ENCODE results near the gene TMEM223.
"Not testable (repeated sequence)": the region's sequence is repeated elsewhere in the genome, so short reads cannot be mapped to it uniquely, and the experiment has no call there.

TMEM223 gene

DNA sequence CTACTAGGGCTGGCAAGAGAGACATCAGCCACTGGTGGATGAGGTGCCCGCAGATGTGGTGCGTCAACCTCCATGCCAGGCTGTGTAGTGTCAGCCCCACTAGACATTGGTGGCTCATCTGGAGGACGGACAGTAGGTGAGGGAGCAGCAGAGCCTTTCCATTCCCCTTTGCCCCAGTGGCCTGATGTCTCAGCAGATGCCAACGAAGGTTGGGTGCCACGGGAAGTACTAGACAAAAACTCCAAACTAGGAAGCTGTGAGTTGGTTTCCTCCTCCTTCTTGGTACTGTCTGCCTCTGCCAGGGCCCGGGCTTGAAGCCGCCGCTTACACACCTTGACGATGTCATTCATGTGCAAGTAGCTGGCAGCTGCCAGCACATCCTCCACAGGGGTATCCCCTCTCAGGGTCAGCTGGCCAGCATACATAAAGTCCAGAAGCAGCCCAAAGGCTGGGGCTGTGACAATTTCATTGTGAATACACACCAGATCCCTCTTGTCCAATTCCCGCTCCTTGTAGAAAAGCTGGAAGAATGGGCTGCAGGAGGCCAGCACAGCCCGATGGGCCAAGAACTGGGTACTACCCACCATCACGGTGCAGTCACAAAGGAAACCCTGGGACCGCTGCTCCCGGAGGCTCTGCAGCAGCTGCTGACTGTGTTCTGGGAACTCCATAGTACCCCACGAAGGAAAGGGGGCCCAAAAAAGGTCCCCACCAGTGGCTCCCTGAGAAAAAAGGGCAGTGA, 38.6 kb downstream of the TMEM223 start:
- DNase-seq (ENCODE audit: low spot score): peak; percentile 38

DNA sequence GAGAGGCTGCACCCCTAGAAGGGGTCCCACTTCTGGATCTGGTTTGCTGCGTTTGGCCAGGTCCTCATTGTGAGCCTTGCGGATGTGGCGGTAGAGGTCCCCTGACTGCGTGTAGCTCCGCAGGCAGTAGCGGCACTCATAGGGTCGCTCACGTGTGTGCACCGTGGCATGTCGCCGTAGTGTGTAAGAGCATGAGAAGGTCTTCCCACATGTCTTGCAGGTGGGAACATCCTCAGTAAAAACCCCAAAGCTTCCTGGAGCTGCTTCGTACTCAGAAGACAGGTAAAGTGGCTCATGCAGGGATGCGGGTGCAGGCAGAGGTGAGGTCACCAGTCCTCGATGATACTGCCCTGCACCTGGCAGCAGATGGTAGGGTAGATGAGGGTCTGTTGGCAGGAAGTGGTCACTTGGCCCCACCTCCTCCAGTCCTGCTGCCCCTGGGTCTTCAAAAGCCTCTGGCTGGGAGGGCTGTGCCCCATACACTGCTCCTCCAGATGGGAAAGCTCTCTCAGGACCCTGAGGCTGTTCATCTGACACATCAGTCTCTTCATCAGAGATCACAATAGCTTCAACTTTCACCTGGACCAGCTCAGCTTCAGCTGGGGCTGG, 39.5 kb downstream of the TMEM223 start:
- DNase-seq (ENCODE audit: low spot score): no peak

DNA sequence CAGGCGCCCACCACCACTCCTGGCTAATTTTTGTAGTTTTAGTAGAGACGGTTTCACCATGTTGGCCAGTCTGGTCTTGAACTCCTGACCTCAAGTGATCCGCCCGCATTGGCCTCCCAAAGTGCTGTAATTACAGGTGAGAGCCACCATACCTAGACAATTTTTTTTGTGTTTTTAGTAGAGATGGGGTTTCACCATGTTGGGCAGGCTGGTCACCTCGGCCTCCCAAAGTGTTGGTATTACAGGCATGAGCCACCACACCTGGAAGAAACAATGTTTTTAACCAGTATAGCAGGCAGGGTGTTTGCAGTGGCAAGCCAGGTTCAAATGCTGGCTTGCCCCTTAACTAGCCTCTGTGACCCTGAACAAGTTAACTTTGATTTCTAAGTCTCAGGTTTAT, 41.9 kb downstream of the TMEM223 start:
- DNase-seq (ENCODE audit: low spot score): not testable (repeated sequence)

DNA sequence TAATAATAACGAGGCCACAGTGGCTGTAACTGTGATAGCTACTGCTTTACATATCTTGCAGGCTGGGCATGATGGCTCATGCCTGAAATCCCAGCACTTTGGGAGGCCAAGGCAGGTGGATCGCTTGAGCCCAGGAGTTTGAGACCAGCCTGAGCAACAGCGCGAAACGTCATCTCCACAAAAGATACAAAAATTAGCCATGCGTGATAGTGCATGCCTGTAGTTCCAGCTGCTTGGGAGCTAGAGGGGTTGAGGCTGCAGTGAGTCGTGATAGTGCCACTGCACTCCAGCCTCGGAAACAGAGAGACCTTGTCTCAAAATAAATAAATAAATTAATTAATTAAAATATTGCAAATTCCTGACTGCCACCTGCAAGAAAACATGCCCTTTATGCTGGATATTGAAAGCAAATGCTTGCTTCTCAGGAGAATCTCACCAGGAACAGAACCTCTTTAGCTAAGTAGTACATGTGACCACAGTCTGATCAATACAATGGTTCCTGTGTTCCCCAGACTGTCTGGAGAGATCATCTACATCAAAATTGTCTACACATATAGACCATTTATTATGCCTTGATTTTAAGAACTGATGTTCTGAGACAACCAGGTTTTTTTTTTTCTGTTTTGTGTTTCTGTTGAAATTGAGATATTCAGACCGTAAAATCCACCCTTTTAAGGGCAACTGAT, 44.2 kb downstream of the TMEM223 start:
- DNase-seq (ENCODE audit: low spot score): no peak
